ENCODE results near the gene MYRFL.

Gene MYRFL

DNA sequence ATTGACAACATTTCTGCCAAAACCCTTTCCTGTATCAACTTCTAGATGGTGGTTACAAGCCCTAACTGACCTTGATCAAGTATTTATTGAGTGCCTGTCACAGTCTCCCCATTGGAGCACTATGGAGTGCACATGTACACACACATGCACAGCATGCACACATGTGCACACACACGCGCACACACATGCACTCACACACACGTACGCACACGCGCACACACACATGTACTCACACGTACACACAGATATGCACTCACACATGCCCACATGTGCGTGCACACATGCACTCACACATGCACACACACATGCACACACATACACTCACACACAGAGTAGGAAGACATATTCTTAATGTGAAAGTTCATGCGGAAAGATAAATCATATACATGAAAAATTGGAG is 43.7 kb downstream of the MYRFL start:
- no peak for TF ChIP-seq POLR2A (IDR thresholded peaks at IDR 0.05; ENCODE audit: low read depth, low read length)
- DNase-seq (ENCODE audit: insufficient read length, low spot score) (no peak), FAIRE-seq (no peak)

DNA sequence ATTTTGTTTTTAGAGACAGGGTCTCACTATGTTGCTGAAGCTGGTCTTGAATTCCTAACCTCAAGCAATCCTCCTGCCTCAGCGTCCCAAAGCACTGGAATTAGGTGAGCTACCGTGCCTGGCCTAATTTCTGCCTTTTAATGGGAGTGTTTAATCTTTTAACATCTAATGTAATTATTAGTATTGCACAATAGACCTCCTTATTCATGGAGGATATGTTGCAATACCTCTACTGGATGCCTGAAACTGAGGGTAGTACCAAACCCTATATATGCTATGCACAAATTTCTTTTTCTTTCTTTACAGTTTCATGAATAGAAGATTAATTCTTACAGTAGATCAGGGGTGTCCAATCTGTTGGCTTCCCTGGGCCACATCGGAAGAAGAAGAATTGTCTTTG is 47.8 kb downstream of the MYRFL start:
- DNase-seq (ENCODE audit: insufficient read length, low spot score) (no peak), FAIRE-seq (no peak)
- TF ChIP-seq POLR2A (IDR thresholded peaks at IDR 0.05; ENCODE audit: low read depth, low read length) = no peak

DNA sequence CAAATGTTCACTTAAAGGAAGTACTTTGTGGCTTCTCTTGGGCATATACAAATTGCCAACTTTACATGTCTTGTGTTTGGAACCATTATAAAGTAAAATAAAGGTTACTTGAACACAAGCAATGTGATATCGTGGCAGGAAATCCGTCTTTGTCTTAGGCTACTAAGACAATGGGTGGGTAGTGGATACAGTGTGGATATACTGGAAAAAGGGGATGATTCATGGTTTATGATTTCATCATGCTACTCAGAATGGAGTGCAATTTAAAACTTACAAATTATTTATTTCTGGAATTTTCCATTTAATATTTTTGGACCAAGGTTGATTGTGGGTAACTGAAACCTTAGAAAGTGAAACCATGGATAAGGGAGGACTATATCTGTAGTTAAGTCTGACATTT is 48.4 kb downstream of the MYRFL start:
- DNase-seq (ENCODE audit: insufficient read length, low spot score) (no peak), FAIRE-seq (no peak)
- TF ChIP-seq POLR2A (IDR thresholded peaks at IDR 0.05; ENCODE audit: low read depth, low read length) = no peak

DNA sequence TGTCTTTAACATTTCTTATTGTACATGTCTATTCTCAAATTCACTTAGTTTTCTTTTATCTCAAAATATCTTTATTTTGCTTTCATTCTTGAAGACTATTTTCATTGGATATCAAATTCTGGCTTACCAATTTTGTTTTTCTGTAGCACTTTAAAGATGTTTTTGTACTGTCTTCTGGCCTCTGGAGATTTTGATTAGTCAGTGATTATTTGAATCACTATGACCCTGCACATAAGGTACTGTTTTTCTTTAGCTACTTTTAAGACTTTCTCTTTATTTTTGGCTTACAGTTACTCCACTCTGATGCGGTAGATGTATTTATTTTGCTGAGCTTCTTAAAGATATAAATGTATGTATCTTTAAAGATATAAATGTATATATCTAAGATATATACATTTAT is 49.6 kb downstream of the MYRFL start:
- DNase-seq (ENCODE audit: insufficient read length, low spot score) (no peak), FAIRE-seq (no peak)
- TF ChIP-seq POLR2A (IDR thresholded peaks at IDR 0.05; ENCODE audit: low read depth, low read length) = no peak

DNA sequence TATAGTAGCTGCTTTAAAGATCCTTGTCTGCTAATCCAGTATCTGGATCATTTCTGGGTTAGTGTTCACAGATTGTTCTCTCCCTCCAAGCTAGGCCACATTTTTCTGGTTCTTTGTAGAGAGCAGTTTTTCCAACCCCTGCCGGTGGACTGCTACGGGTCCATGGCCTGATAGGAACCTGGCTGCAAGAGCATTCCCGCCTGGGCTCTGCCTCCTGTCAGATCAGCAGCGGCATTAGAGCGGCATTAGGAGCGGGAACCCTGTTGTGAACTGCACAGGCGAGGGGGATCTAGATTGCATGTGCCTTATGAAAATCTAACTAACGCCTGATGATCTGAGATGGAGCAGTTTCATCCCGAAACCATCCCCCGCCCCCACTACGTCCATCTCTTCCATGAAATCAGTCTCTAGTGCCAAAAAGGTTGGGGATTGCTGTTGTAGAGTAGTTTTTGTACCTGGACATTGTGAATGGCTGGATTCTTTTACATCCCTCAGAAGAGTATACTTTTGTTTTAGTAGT is 50.4 kb downstream of the MYRFL start:
- FAIRE-seq (no peak), DNase-seq (ENCODE audit: insufficient read length, low spot score) (no peak)
- no peak for TF ChIP-seq POLR2A (IDR thresholded peaks at IDR 0.05; ENCODE audit: low read depth, low read length)

DNA sequence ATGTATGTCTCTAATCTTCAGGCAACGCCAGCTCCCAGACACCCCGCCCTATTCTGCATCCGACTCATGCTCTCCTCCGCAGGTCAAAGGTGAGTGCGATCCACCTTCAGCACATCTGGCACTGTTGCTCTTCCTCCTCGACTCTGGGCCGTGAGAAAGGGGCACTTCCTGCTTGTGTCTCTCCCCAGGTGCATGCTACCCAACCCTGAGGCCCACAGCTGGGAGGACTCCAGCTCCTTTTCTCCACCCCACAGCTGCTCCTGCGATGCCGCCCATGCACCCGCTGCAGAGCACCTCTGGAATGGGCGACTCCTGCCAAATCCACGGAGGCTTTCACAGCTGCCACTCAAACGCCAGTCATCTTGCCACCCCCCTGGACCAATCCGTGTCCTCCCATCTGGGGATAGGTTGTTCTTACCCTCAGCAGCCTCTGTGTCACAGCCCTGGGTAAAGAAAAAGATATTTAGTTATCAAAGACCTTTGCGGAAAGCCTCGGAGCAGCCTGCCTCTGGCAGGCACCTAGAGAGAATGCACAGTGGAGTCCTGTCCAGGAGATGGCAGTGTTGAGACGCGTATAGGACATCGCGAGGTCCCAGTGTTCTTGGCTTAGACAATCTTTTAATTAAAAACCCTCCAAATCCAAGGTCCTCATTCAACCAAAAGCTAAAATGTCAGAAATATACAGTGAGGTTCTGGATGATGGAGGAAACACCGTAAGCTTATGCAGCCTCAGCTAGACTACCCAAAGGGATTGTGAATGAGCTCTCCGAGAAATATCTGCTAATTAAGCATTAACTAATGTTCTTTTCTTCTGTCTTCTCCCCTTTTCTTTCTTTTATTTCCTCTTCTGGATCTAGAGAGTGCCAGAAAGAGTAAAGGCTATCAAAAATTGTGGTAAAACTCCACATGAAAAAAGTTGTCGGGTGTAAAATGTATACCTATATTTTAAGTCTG is 54.3 kb downstream of the MYRFL start:
- peak; percentile 49 for DNase-seq (ENCODE audit: insufficient read length, low spot score)
- no peak for TF ChIP-seq POLR2A (IDR thresholded peaks at IDR 0.05; ENCODE audit: low read depth, low read length)
- FAIRE-seq = peak; percentile 84

DNA sequence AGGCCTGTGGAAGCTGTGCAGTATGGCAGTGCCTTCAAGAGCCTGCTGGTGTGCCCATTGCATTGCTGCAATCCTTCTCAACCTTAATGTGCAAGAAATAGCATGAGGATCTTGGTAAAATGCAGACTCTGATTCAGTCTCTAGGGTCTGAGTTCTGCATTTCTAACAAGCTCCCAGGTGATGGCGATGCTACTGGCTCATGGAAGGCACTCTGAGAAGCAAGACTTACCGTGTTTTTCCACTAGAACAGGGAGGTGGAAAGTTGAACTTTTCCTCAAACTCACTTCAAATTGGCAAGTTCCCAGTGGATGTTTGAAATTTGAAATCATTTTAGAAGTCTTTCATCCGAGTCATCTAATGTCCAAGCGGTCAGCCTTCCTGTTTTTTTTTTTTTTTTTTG is 55.5 kb downstream of the MYRFL start:
- no peak for TF ChIP-seq POLR2A (IDR thresholded peaks at IDR 0.05; ENCODE audit: low read depth, low read length)
- FAIRE-seq (peak; percentile 85), DNase-seq (ENCODE audit: insufficient read length, low spot score) (no peak)

DNA sequence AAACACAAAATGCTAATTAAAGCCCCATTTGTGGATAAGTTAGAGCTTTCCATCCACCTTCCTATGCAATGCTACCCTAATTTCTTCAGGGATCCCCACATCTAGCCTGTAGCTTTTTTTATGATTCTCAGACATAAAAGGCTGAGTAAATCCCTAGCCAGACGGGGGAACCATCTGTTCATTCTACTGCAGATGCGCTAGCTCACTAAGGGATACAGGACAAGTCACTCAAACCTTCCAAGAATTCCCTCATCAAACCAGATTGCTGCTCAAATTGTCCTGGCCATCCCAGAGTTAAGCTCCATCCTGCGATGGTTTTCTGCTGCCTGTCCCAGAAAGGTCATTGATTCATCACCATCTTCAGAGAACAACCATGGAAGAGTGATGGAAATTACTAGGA is 56.7 kb downstream of the MYRFL start:
- DNase-seq (ENCODE audit: insufficient read length, low spot score) (no peak), FAIRE-seq (no peak)
- TF ChIP-seq POLR2A (IDR thresholded peaks at IDR 0.05; ENCODE audit: low read depth, low read length) = no peak

DNA sequence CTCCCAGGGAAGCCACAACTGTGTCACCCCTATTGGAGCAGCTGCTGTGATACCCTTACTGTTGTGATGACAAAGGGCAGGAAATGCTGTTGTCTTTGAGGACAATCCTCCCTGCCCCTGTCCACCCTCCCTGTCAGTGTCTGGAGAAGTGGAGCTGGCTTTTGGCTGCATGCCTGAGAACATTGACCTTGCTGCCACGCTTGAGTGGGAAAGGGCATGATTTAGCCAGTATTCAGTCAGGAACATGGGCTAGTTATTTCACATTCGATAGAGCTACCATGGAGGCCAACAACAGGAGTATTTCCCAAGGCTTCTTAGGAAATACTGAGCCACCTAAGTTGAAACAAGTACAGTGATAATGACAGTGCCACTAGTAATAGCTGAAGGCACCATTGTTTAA is 59.4 kb downstream of the MYRFL start:
- DNase-seq (ENCODE audit: insufficient read length, low spot score) (no peak), FAIRE-seq (no peak)
- no peak for TF ChIP-seq POLR2A (IDR thresholded peaks at IDR 0.05; ENCODE audit: low read depth, low read length)

DNA sequence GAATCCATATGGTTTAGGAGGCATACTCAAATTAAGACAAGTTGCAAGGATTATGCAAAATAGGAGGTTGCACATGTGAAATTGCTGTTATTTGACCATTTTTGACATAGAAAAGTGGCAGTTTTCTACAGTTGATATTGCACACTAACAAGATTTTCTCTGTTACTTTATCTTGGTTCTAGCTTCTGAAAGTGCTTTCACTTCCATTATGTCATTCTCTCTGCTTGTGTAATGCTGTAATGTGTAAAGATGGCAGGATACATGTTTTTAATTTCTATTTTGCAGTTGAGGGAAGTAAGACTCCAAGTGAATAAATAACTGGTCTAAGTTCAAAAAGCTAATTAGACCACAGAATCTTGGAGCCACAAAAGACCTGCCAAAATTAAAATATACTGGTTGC is 60.6 kb downstream of the MYRFL start:
- no peak for TF ChIP-seq POLR2A (IDR thresholded peaks at IDR 0.05; ENCODE audit: low read depth, low read length)
- FAIRE-seq (no peak), DNase-seq (ENCODE audit: insufficient read length, low spot score) (no peak)

DNA sequence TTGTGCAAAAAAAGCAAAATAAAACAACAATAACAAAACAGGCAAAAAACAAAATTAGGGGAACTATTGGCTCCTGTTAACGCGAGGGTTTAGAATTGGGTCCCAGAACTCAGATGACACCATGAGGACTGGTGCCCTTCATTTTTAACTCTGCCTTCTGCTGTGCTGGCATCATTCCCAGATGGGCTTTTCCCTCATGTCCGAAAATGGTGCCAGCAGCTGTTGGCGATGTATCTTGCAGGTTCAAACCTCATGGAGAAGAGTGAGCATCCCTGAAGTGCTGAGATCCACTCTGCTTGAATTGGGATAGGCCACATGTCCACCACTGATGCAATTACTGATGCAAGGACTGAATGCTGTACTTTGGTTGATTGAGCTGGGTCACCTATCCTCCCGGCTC is 61.1 kb downstream of the MYRFL start:
- FAIRE-seq (no peak), DNase-seq (ENCODE audit: insufficient read length, low spot score) (no peak)
- no peak for TF ChIP-seq POLR2A (IDR thresholded peaks at IDR 0.05; ENCODE audit: low read depth, low read length)

DNA sequence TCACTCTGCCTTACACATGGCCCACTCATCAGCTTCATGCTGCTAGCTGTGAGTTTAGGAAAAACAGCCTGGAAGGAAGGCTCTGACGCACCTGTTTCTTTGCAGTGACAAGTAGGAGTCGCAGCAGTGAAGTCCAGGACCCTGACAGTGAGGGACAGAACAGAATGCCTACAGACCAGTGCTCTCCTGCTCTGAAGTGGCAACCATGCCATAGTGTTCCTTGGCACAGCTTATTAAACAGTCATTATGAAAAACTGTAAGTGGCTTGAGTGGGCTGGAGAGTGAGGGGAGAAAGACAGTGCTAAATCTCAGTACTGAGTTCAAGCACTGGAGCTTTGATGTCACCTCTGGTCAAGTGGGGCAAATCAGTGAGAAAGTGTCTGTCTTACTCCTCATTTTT is 61.7 kb downstream of the MYRFL start:
- TF ChIP-seq POLR2A (IDR thresholded peaks at IDR 0.05; ENCODE audit: low read depth, low read length) = no peak
- FAIRE-seq = no peak
- no peak for DNase-seq (ENCODE audit: insufficient read length, low spot score)

DNA sequence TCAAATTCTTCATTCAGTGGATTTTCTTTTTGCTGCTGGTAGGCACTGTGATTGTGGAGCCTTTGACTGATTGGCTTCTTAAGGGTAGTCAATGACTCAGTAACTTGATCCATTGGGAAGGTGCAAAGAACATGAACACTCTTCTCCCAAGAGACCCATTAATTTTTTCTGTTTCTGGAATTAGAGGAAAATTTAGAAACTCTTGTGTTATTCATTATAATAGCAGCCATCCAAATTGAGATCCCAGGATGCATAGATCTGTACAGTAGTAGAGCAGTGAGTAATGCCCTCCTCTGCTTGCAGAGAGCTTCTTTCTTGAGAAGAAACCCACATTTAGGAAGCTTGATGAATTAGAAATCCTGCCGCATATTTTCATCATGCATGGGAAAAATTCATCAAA is 63.9 kb downstream of the MYRFL start:
- FAIRE-seq (no peak), DNase-seq (ENCODE audit: insufficient read length, low spot score) (no peak)
- no peak for TF ChIP-seq POLR2A (IDR thresholded peaks at IDR 0.05; ENCODE audit: low read depth, low read length)

DNA sequence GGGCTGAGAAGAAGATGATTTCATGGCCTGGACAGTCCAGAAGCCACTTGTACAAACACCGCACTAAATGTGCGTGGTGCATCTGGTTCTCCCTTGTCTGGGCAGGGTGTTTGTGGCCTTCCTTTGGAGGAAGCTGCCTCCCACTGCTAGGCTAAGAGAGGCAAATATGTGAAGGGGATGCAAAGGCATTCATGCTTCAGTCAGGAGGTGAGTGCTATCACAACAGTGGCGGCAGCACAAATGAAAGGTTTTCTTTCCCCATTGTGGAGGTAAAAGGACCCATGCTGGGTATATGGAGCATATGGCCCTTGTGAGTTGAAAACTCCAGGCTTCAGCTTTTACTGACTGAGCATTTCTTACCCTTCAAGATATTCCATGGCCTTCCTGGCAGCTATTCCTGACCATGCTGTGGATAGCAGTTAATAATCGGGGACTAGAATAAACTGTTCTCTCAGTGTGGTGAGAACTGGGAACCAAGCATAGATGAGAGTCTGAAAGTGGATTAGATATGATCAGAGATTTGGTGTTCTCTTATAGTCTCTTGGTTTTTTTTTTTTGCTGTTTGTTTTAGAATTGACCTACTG is 69.9 kb downstream of the MYRFL start:
- DNase-seq (ENCODE audit: insufficient read length, low spot score) (no peak), FAIRE-seq (no peak)
- no peak for TF ChIP-seq POLR2A (IDR thresholded peaks at IDR 0.05; ENCODE audit: low read depth, low read length)
